K562 (cell line): ENCODE data around the gene EYA3. TPM values are rescaled to one million over a fixed set of nuclear protein-coding genes. Genes with fewer than 3 reads are reported as not detected.

Source experiments
- ATF7 ChIP-seq: fragments of 450-650 bp; IDR thresholded peaks from 2 replicates; pipeline ENCODE4 v1.7.1; 2014; ENCODE audit warnings: mild to moderate bottlenecking, moderate library complexity
- BDP1 ChIP-seq: IDR thresholded peaks from 3 replicates; pipeline ENCODE4 v1.6.1; 2011; ENCODE audit not compliant: insufficient read length, insufficient read depth
- ETS2 ChIP-seq: IDR thresholded peaks from 2 replicates; pipeline ENCODE4 v1.6.1; 2016; ENCODE audit warnings: borderline replicate concordance, missing genetic modification characterization, mild to moderate bottlenecking, moderate library complexity, missing compliant biosample characterization; ENCODE audit not compliant: poor library complexity, severe bottlenecking
- FOXJ3 ChIP-seq: sonication (generic); formaldehyde crosslinking; IDR thresholded peaks from 2 replicates; pipeline ENCODE4 v1.4.0; 2020; ENCODE audit warnings: mild to moderate bottlenecking, missing genetic modification reagents
- HCFC1 ChIP-seq: IDR thresholded peaks from 2 replicates; pipeline ENCODE4 v1.6.1; 2012; ENCODE audit warnings: low read depth, low read length, improper control_type of control experiment
- HDAC3 ChIP-seq: fragments of 450-650 bp; IDR thresholded peaks from 2 replicates; pipeline ENCODE4 v1.6.1; 2018; ENCODE audit warnings: borderline replicate concordance, mild to moderate bottlenecking, moderate library complexity; ENCODE audit not compliant: partially characterized antibody
- NEUROD1 ChIP-seq: fragments of 150-350 bp; IDR thresholded peaks from 2 replicates; pipeline ENCODE4 v1.6.1; 2014; ENCODE audit warnings: borderline replicate concordance, low read length, low read depth; ENCODE audit not compliant: partially characterized antibody
- NFE2L1 ChIP-seq: fragments of 450-650 bp; IDR thresholded peaks from 2 replicates; pipeline ENCODE4 v1.6.1; 2016; ENCODE audit warnings: missing genetic modification characterization, low read depth, mild to moderate bottlenecking, missing compliant biosample characterization, moderate library complexity, borderline replicate concordance
- PML ChIP-seq: IDR thresholded peaks from 2 replicates; pipeline ENCODE4 v1.6.1; 2012; ENCODE audit warnings: low read length, inconsistent platforms
- RBM34 ChIP-seq: fragments of 200-400 bp; formaldehyde crosslinking; IDR thresholded peaks from 2 replicates; pipeline ENCODE4 v1.6.1; 2018; ENCODE audit warnings: low read length, borderline replicate concordance; ENCODE audit not compliant: insufficient read depth
- SLC30A9 ChIP-seq: fragments of 250-450 bp; sonication (Bioruptor Pico); IDR thresholded peaks from 2 replicates; pipeline ENCODE4 v1.8.0; 2022; ENCODE audit warnings: mild to moderate bottlenecking, moderate library complexity
- SP2 ChIP-seq: IDR thresholded peaks from 2 replicates; pipeline ENCODE4 v1.6.1; 2011; ENCODE audit warnings: mild to moderate bottlenecking, low read depth, low read length, moderate library complexity; ENCODE audit not compliant: poor library complexity, severe bottlenecking; ENCODE audit errors: extremely low read depth
- TCF7 ChIP-seq: sonication (generic); IDR thresholded peaks from 2 replicates; pipeline ENCODE4 v1.6.1; 2016; ENCODE audit warnings: antibody characterized with exemption, borderline replicate concordance
- TRIM28 ChIP-seq: fragments of 450-650 bp; IDR thresholded peaks from 2 replicates; pipeline ENCODE4 v1.6.1; 2017
- ZKSCAN3 ChIP-seq: fragments of 250-450 bp; sonication (Bioruptor Pico); IDR thresholded peaks from 2 replicates; pipeline ENCODE4 v1.4.0; 2020
- ZNF124 ChIP-seq: sonication (generic); formaldehyde crosslinking; IDR thresholded peaks from 2 replicates; pipeline ENCODE4 v1.8.1; 2022; ENCODE audit warnings: missing genetic modification reagents
- ZNF197 ChIP-seq: fragments of 200-800 bp; sonication (Bioruptor generic); IDR thresholded peaks from 2 replicates; pipeline ENCODE4 v1.6.1; 2016; ENCODE audit warnings: low read depth, missing genetic modification characterization, missing compliant biosample characterization
- ZNF3 ChIP-seq: fragments of 250-450 bp; sonication (Bioruptor Pico); IDR thresholded peaks from 2 replicates; pipeline ENCODE4 v1.5.0; 2021; ENCODE audit warnings: mild to moderate bottlenecking, moderate library complexity
- ZNF445 ChIP-seq: fragments of 250-450 bp; sonication (Bioruptor Pico); IDR thresholded peaks from 2 replicates; pipeline ENCODE4 v1.4.0; 2020; ENCODE audit warnings: low read depth, mild to moderate bottlenecking, moderate library complexity
- ZNF583 ChIP-seq: fragments of 250-450 bp; sonication (Bioruptor Pico); IDR thresholded peaks from 2 replicates; pipeline ENCODE4 v1.4.0; 2020
- ZNF655 ChIP-seq: fragments of 250-450 bp; sonication (Bioruptor Pico); IDR thresholded peaks from 2 replicates; pipeline ENCODE4 v1.5.0; 2021
- ZNF76 ChIP-seq: fragments of 250-450 bp; sonication (Bioruptor Pico); IDR thresholded peaks from 2 replicates; pipeline ENCODE4 v1.4.0; 2020; ENCODE audit warnings: mild to moderate bottlenecking, moderate library complexity, borderline replicate concordance
- polyA plus RNA-seq, 8 experiments: library from polyadenylated mRNA; depleted of rRNA in 4 of 8; stranded (reverse) in 5 of 8; unstranded in 3 of 8; fragments of >200 nt; fragmentation: Nextera tagmentation in 2 of 8; fragmentation: Illumina TruSeq in 1 of 8; extraction: Ambion mirVana in 2 of 8; extraction: Trizol in 1 of 8; gene quantifications; 2 replicates each; pipeline versions ENCODE4 v1.2.1 to v1.2.3, GENCODE V29; 2011 to 2014; ENCODE audit warnings: inconsistent platforms in 1 of 8, missing spikeins in 1 of 8
- total RNA-seq, 7 experiments: library from RNA; depleted of rRNA in 6 of 7; stranded (reverse); fragments of >200 nt in 6 of 7; fragmentation: Illumina TruSeq in 2 of 7; extraction: Trizol in 2 of 7; gene quantifications; 2 replicates each; pipeline versions ENCODE4 v1.2.1 to v1.2.3, GENCODE V29; 2011 to 2021; ENCODE audit warnings: low replicate concordance in 1 of 7
- TF ChIP-seq, protein P1 (sequence below): fragments of 250-450 bp; sonication (Bioruptor Pico); IDR thresholded peaks from 2 replicates; pipeline ENCODE4 v1.4.0; 2020; ENCODE audit warnings: mild to moderate bottlenecking
- TF ChIP-seq, protein P2 (sequence below): fragments of 450-650 bp; IDR thresholded peaks from 2 replicates; pipeline ENCODE4 v1.6.1; 2016; ENCODE audit warnings: low read depth, mild to moderate bottlenecking, moderate library complexity
- TF ChIP-seq, protein P3 (sequence below): fragments of 450-650 bp; formaldehyde crosslinking; IDR thresholded peaks from 2 replicates; pipeline ENCODE4 v1.4.0; 2020; ENCODE audit warnings: mild to moderate bottlenecking, moderate library complexity

EYA3 gene
- total and polyA plus RNA-seq, 9 of the 15 experiments (the other 6 are each of a cell fraction or from before 2014, with no cell fraction given), result 21.7 to 64.0 (median 43.6) TPM

DNA sequence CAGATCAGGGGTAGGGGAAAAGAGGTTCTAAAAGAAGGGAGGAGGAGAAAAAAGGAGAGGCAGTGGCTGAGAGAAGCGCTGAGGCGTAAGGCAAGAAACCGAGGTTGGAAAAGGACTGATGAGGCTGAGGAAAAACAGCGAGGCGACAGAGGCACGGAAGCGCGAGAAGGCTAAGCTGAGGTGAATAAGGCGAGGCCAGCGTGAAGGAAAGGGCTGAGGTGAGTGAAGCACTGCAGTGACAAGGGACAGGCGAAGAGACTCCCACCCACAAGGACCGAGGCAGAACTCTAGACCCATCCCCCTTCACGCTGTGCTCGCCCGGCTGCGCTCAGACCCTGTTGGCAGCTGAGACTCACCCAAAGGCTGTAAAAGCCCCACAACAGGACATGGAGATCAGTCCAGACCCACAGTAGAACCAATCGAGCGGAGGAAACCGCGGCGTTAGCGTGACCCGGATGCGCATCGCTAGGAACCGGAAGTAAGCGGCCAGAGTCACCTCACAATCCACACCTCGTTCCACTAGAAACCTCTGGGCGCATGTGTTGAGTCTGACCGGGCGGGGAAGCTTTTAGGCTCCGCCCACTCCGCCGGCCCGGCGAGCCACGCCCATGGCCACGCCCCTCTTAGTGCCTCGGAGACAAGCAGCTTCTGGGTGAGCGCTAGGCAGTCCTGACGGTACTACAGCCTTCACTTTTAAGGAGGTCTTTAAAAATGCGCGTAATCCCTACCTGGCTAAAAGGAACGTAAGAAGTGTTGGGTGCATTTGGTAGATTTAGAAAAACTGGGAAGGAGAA lies at the start of gene EYA3 (continued):
- no peak for TF ChIP-seq HDAC3
- TF ChIP-seq PML, result peak; percentile 85; the same call in 1 of the 2 replicates
- no peak for TF ChIP-seq ETS2 (tag)
- TF ChIP-seq BDP1, result no peak
- TF ChIP-seq, protein P1, sequence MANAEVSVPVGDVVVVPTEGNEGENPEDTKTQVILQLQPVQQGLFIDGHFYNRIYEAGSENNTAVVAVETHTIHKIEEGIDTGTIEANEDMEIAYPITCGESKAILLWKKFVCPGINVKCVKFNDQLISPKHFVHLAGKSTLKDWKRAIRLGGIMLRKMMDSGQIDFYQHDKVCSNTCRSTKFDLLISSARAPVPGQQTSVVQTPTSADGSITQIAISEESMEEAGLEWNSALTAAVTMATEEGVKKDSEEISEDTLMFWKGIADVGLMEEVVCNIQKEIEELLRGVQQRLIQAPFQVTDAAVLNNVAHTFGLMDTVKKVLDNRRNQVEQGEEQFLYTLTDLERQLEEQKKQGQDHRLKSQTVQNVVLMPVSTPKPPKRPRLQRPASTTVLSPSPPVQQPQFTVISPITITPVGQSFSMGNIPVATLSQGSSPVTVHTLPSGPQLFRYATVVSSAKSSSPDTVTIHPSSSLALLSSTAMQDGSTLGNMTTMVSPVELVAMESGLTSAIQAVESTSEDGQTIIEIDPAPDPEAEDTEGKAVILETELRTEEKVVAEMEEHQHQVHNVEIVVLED (CRISPR knock-in tag), result no peak
- TF ChIP-seq, protein P2, sequence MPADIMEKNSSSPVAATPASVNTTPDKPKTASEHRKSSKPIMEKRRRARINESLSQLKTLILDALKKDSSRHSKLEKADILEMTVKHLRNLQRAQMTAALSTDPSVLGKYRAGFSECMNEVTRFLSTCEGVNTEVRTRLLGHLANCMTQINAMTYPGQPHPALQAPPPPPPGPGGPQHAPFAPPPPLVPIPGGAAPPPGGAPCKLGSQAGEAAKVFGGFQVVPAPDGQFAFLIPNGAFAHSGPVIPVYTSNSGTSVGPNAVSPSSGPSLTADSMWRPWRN, result no peak
- peak; percentile 77 for TF ChIP-seq HCFC1
- no peak for TF ChIP-seq SP2
- TF ChIP-seq TRIM28, result peak; percentile 28; the same call in 1 of the 2 replicates
- TF ChIP-seq ATF7, result peak; percentile 81
- no peak for TF ChIP-seq ZNF655 (CRISPR knock-in tag)
- no peak for TF ChIP-seq SLC30A9 (CRISPR knock-in tag)
- TF ChIP-seq NFE2L1, result no peak
- 0 out of 2 replicates have a peak, but pooled peaks have one; percentile 55 for TF ChIP-seq ZNF583 (CRISPR knock-in tag)
- TF ChIP-seq ZNF3 (CRISPR knock-in tag), result no peak
- TF ChIP-seq RBM34, result no peak
- no peak for TF ChIP-seq ZNF445 (CRISPR knock-in tag)
- no peak for TF ChIP-seq ZKSCAN3
- TF ChIP-seq NEUROD1, result peak; percentile 30
- no peak for TF ChIP-seq ZNF124
- no peak for TF ChIP-seq TCF7
- TF ChIP-seq, protein P3, sequence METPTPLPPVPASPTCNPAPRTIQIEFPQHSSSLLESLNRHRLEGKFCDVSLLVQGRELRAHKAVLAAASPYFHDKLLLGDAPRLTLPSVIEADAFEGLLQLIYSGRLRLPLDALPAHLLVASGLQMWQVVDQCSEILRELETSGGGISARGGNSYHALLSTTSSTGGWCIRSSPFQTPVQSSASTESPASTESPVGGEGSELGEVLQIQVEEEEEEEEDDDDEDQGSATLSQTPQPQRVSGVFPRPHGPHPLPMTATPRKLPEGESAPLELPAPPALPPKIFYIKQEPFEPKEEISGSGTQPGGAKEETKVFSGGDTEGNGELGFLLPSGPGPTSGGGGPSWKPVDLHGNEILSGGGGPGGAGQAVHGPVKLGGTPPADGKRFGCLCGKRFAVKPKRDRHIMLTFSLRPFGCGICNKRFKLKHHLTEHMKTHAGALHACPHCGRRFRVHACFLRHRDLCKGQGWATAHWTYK, result peak; percentile 72; the same call in 1 of the 2 replicates
- no peak for TF ChIP-seq FOXJ3 (CRISPR knock-in tag)
- TF ChIP-seq ZNF197 (CRISPR knock-in tag), result no peak
- TF ChIP-seq ZNF76 (CRISPR knock-in tag), result no peak
